ENCODE results near the gene TFF2. TPM values are rescaled to one million over a fixed set of nuclear protein-coding genes. Genes with fewer than 3 reads are reported as not detected.

Gene TFF2
- polyA plus RNA-seq, 4 donors, result 0.21 to 5.0 (median 1.4) TPM; not detected in 1

GRCh38 chr21:42343101-42343500 lies 7.7 kb downstream of the TFF2 start:
- H3K36me3 ChIP-seq (ENCODE audit: control insufficient read depth in 3 of 3, insufficient read depth in 2 of 3, low read depth in 1 of 3, low read length in 3 of 3), result no peaks in the 10 kb centered on the region
- no peaks in the 10 kb centered on the region for H3K9me3 ChIP-seq (ENCODE audit: control insufficient read depth in 2 of 2, insufficient read depth in 1 of 2, low read depth in 1 of 2, low read length in 1 of 2)
- H3K4me1 ChIP-seq (ENCODE audit: control insufficient read depth in 3 of 3, insufficient read depth in 2 of 3, low read depth in 1 of 3, low read length in 2 of 3), result peaks cover 0 to 5% (median 0%) of the 10 kb centered on the region in 3 donors
- 80 to 90% (median 86%) methylated on average over 10 of the region's 10 CpGs for WGBS, 3 donors
- FAIRE-seq, result no peak
- no peak for DNase-seq
- H3K27ac ChIP-seq (ENCODE audit: low read depth in 1 of 3, low read length in 2 of 3), result no peak overlapping the region
- no peaks in the 10 kb centered on the region for H3K27me3 ChIP-seq (ENCODE audit: control insufficient read depth in 3 of 3, insufficient read depth in 3 of 3, low read length in 3 of 3)
- H3K4me3 ChIP-seq (ENCODE audit: low read depth in 1 of 3, low read length in 3 of 3), result no peak overlapping the region

GRCh38 chr21:42341776-42342542 lies 8.8 kb downstream of the TFF2 start:
- Histone ChIP-seq H3K36me3 (ENCODE audit: control insufficient read depth in 3 of 3, insufficient read depth in 2 of 3, low read depth in 1 of 3, low read length in 3 of 3) (no peaks in the 10 kb centered on the region), H3K27ac (ENCODE audit: low read depth in 1 of 3, low read length in 2 of 3) (no peak overlapping the region), H3K27me3 (ENCODE audit: control insufficient read depth in 3 of 3, insufficient read depth in 3 of 3, low read length in 3 of 3) (no peaks in the 10 kb centered on the region), H3K4me3 (ENCODE audit: low read depth in 1 of 3, low read length in 3 of 3) (no peak overlapping the region), H3K9me3 (ENCODE audit: control insufficient read depth in 2 of 2, insufficient read depth in 1 of 2, low read depth in 1 of 2, low read length in 1 of 2) (no peaks in the 10 kb centered on the region), H3K4me1 (ENCODE audit: control insufficient read depth in 3 of 3, insufficient read depth in 2 of 3, low read depth in 1 of 3, low read length in 2 of 3) (peaks cover 0 to 8% (median 0%) of the 10 kb centered on the region in 3 donors)
- DNase-seq (no peak), FAIRE-seq (no peak)
- 93 to 94% (median 94%) methylated on average over 15 of the region's 15 CpGs for WGBS, 3 donors

GRCh38 chr21:42340187-42341050 lies 10.4 kb downstream of the TFF2 start:
- Histone ChIP-seq H3K4me3 (ENCODE audit: low read depth in 1 of 3, low read length in 3 of 3) (no peak overlapping the region), H3K27ac (ENCODE audit: low read depth in 1 of 3, low read length in 2 of 3) (no peak overlapping the region), H3K27me3 (ENCODE audit: control insufficient read depth in 3 of 3, insufficient read depth in 3 of 3, low read length in 3 of 3) (no peaks in the 10 kb centered on the region), H3K4me1 (ENCODE audit: control insufficient read depth in 3 of 3, insufficient read depth in 2 of 3, low read depth in 1 of 3, low read length in 2 of 3) (peaks cover 0 to 12% (median 0%) of the 10 kb centered on the region in 3 donors), H3K9me3 (ENCODE audit: control insufficient read depth in 2 of 2, insufficient read depth in 1 of 2, low read depth in 1 of 2, low read length in 1 of 2) (no peaks in the 10 kb centered on the region), H3K36me3 (ENCODE audit: control insufficient read depth in 3 of 3, insufficient read depth in 2 of 3, low read depth in 1 of 3, low read length in 3 of 3) (no peaks in the 10 kb centered on the region)
- WGBS, 3 donors, result 83 to 86% (median 84%) methylated on average over 24 of the region's 24 CpGs
- FAIRE-seq (no peak), DNase-seq (no peak)

- no peak for FAIRE-seq
- Histone ChIP-seq H3K9me3 (ENCODE audit: control insufficient read depth in 2 of 2, insufficient read depth in 1 of 2, low read depth in 1 of 2, low read length in 1 of 2) (no peaks in the 10 kb centered on the region), H3K27me3 (ENCODE audit: control insufficient read depth in 3 of 3, insufficient read depth in 3 of 3, low read length in 3 of 3) (no peaks in the 10 kb centered on the region), H3K27ac (ENCODE audit: low read depth in 1 of 3, low read length in 2 of 3) (no peak overlapping the region), H3K4me3 (ENCODE audit: low read depth in 1 of 3, low read length in 3 of 3) (no peak overlapping the region), H3K4me1 (ENCODE audit: control insufficient read depth in 3 of 3, insufficient read depth in 2 of 3, low read depth in 1 of 3, low read length in 2 of 3) (peaks cover 0 to 12% (median 0%) of the 10 kb centered on the region in 3 donors), H3K36me3 (ENCODE audit: control insufficient read depth in 3 of 3, insufficient read depth in 2 of 3, low read depth in 1 of 3, low read length in 3 of 3) (no peaks in the 10 kb centered on the region)
- 85 to 91% (median 86%) methylated on average over 17 of the region's 17 CpGs for WGBS, 3 donors
- DNase-seq, result no peak
Measured at GRCh38 chr21:42338729-42339715, 11.8 kb downstream of the TFF2 start.

GRCh38 chr21:42337830-42338728 lies 12.7 kb downstream of the TFF2 start:
- WGBS, 3 donors, result 40 to 52% (median 50%) methylated on average over 23 of the region's 23 CpGs
- DNase-seq, result peak; percentile 75 to 94
- Histone ChIP-seq H3K4me3 (ENCODE audit: low read depth in 1 of 3, low read length in 3 of 3) (no peak overlapping the region), H3K4me1 (ENCODE audit: control insufficient read depth in 3 of 3, insufficient read depth in 2 of 3, low read depth in 1 of 3, low read length in 2 of 3) (peaks cover 0 to 14% (median 0%) of the 10 kb centered on the region in 3 donors), H3K27ac (ENCODE audit: low read depth in 1 of 3, low read length in 2 of 3) (peak overlapping the region in 1 of 3 donors; percentile 8), H3K36me3 (ENCODE audit: control insufficient read depth in 3 of 3, insufficient read depth in 2 of 3, low read depth in 1 of 3, low read length in 3 of 3) (no peaks in the 10 kb centered on the region), H3K9me3 (ENCODE audit: control insufficient read depth in 2 of 2, insufficient read depth in 1 of 2, low read depth in 1 of 2, low read length in 1 of 2) (no peaks in the 10 kb centered on the region), H3K27me3 (ENCODE audit: control insufficient read depth in 3 of 3, insufficient read depth in 3 of 3, low read length in 3 of 3) (no peaks in the 10 kb centered on the region)
- no peak for FAIRE-seq

GRCh38 chr21:42337276-42337675 lies 13.5 kb downstream of the TFF2 start:
- Histone ChIP-seq H3K4me3 (ENCODE audit: low read depth in 1 of 3, low read length in 3 of 3) (no peak overlapping the region), H3K36me3 (ENCODE audit: control insufficient read depth in 3 of 3, insufficient read depth in 2 of 3, low read depth in 1 of 3, low read length in 3 of 3) (no peaks in the 10 kb centered on the region), H3K27ac (ENCODE audit: low read depth in 1 of 3, low read length in 2 of 3) (peak overlapping the region in 1 of 3 donors; percentile 8), H3K4me1 (ENCODE audit: control insufficient read depth in 3 of 3, insufficient read depth in 2 of 3, low read depth in 1 of 3, low read length in 2 of 3) (peaks cover 0 to 20% (median 0%) of the 10 kb centered on the region in 3 donors), H3K27me3 (ENCODE audit: control insufficient read depth in 3 of 3, insufficient read depth in 3 of 3, low read length in 3 of 3) (no peaks in the 10 kb centered on the region), H3K9me3 (ENCODE audit: control insufficient read depth in 2 of 2, insufficient read depth in 1 of 2, low read depth in 1 of 2, low read length in 1 of 2) (no peaks in the 10 kb centered on the region)
- no peak for FAIRE-seq
- DNase-seq, result no peak
- 84 to 89% (median 85%) methylated on average over 4 of the region's 4 CpGs for WGBS, 3 donors

- Histone ChIP-seq H3K27me3 (ENCODE audit: control insufficient read depth in 3 of 3, insufficient read depth in 3 of 3, low read length in 3 of 3) (no peaks in the 10 kb centered on the region), H3K27ac (ENCODE audit: low read depth in 1 of 3, low read length in 2 of 3) (no peak overlapping the region), H3K4me3 (ENCODE audit: low read depth in 1 of 3, low read length in 3 of 3) (no peak overlapping the region)
Measured at GRCh38 chr21:42336054-42336453, 14.7 kb downstream of the TFF2 start.

More at GRCh38 chr21:42336054-42336453, 14.7 kb downstream of the TFF2 start:
- Histone ChIP-seq H3K9me3 (ENCODE audit: control insufficient read depth in 2 of 2, insufficient read depth in 1 of 2, low read depth in 1 of 2, low read length in 1 of 2) (no peaks in the 10 kb centered on the region), H3K36me3 (ENCODE audit: control insufficient read depth in 3 of 3, insufficient read depth in 2 of 3, low read depth in 1 of 3, low read length in 3 of 3) (no peaks in the 10 kb centered on the region), H3K4me1 (ENCODE audit: control insufficient read depth in 3 of 3, insufficient read depth in 2 of 3, low read depth in 1 of 3, low read length in 2 of 3) (peaks cover 0 to 32% (median 0%) of the 10 kb centered on the region in 3 donors)
- FAIRE-seq, result no peak
- WGBS, 3 donors, result 55 to 83% (median 76%) methylated on average over 10 of the region's 10 CpGs
- no peak for DNase-seq

Measured in small intestine (tissue), 7 donors.